Fibroblast of lung (primary cell): Measurements from ENCODE around the gene ZNF823. TPM values are rescaled to one million over a fixed set of nuclear protein-coding genes. Genes with fewer than 3 reads are reported as not detected.

Source experiments
- DNase-seq, 2 donors: peaks; one replicate each; pipeline versions ENCODE4 v3.0.0 to v3.0.0-alpha.2; 2010; ENCODE audit warnings: low read depth in 2 of 2
- H2AFZ ChIP-seq: 2 replicates; pipeline ENCODE4 v1.5.1; 2012; ENCODE audit warnings: low read length, control low read depth, inconsistent platforms
- H3K27ac ChIP-seq: 2 replicates; pipeline ENCODE4 v1.5.1; 2011; ENCODE audit warnings: low read length, control low read depth; ENCODE audit not compliant: insufficient read depth
- H3K27me3 ChIP-seq: 2 replicates; pipeline ENCODE4 v1.5.1; 2011; ENCODE audit warnings: mild to moderate bottlenecking, low read length; ENCODE audit not compliant: control insufficient read depth, insufficient read depth
- H3K36me3 ChIP-seq: 2 replicates; pipeline ENCODE4 v1.5.1; 2011; ENCODE audit warnings: low read length; ENCODE audit not compliant: control insufficient read depth, insufficient read depth
- H3K4me1 ChIP-seq: 2 replicates; pipeline ENCODE4 v1.5.1; 2011; ENCODE audit warnings: low read length; ENCODE audit not compliant: control insufficient read depth, insufficient read depth; ENCODE audit errors: extremely low read depth
- H3K4me2 ChIP-seq: 2 replicates; pipeline ENCODE4 v1.5.1; 2011; ENCODE audit warnings: low read length, control low read depth; ENCODE audit not compliant: insufficient read depth; ENCODE audit errors: extremely low read depth
- H3K4me3 ChIP-seq, 4 experiments: fragments of 200-600 bp in 1 of 4; sonication (generic) in 1 of 4; replicated peaks in 1 of 4; 2 replicates each; pipeline ENCODE4 v1.5.1; 2011 to 2016; ENCODE audit warnings: low read length in 4 of 4, low read depth in 3 of 4, mild to moderate bottlenecking in 3 of 4, control low read depth in 2 of 4, inconsistent platforms in 1 of 4, mixed read lengths in 1 of 4; ENCODE audit not compliant: insufficient read depth in 1 of 4; ENCODE audit errors: control extremely low read depth in 1 of 4
- H3K79me2 ChIP-seq: 2 replicates; pipeline ENCODE4 v1.5.1; 2012; ENCODE audit warnings: mild to moderate bottlenecking, low read length, inconsistent platforms; ENCODE audit not compliant: control insufficient read depth, insufficient read depth
- H3K9ac ChIP-seq: 2 replicates; pipeline ENCODE4 v1.5.1; 2011; ENCODE audit warnings: mild to moderate bottlenecking, low read length, control low read depth; ENCODE audit not compliant: insufficient read depth
- H3K9me3 ChIP-seq: 2 replicates; pipeline ENCODE4 v1.5.1; 2012; ENCODE audit warnings: low read depth, low read length; ENCODE audit not compliant: control insufficient read depth, insufficient read depth
- H4K20me1 ChIP-seq: 2 replicates; pipeline ENCODE4 v1.5.1; 2011; ENCODE audit warnings: low read length; ENCODE audit not compliant: control insufficient read depth, insufficient read depth; ENCODE audit errors: extremely low read depth
- CTCF ChIP-seq, 2 donors: IDR thresholded peaks in 1 of 2; conservative IDR thresholded peaks in 1 of 2; 1 replicate in 1 of 2; 2 replicates in 1 of 2; pipeline ENCODE4 v1.5.1; 2011 to 2012; ENCODE audit warnings: low read length in 2 of 2, control low read depth in 1 of 2, inconsistent platforms in 1 of 2, low read depth in 1 of 2, mild to moderate bottlenecking in 1 of 2
- EZH2 ChIP-seq: IDR thresholded peaks from 2 replicates; pipeline ENCODE4 v1.5.1; 2012; ENCODE audit warnings: low read length, control low read depth, mild to moderate bottlenecking; ENCODE audit errors: missing control alignments
- polyA plus RNA-seq, 2 donors: library from polyadenylated mRNA; depleted of rRNA in 1 of 2; stranded (reverse) in 1 of 2; unstranded in 1 of 2; fragments of >200 nt; gene quantifications; 2 replicates each; pipeline ENCODE4 v1.2.1, GENCODE V29; 2011 to 2012; ENCODE audit warnings: missing spikeins in 1 of 2
- total RNA-seq: library from RNA; depleted of rRNA; stranded (reverse); fragments of >200 nt; gene quantifications from 2 replicates; pipeline ENCODE4 v1.2.1, GENCODE V29; 2014

ZNF823 gene
- total and polyA plus RNA-seq, 2 donors (not counting 1 experiment from before 2014, with no cell fraction given) = 3.4 to 5.3 TPM

DNA sequence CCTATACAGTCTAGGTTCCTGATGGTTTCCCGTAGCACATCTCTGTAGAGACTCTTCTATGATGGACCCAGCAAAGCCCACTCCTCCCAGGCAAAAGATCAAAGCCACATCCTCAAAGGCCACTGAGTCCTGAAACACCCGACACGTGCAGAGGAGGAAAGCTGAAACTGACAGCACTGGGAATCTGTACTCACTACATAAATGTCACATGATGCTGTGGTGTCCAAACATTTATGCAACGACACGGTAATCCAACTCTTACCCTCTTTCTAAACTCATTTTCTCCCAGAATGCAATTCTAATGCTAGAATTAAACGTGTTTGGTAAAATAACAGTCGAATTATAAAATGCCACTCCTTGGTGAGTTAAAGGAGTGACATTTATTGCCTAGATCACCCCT is 21.1 kb upstream of the ZNF823 start:
- Histone ChIP-seq H3K4me2 (no peak overlapping the region), H4K20me1 (no peaks in the 10 kb centered on the region), H3K79me2 (no peaks in the 10 kb centered on the region), H3K36me3 (no peaks in the 10 kb centered on the region), H3K9me3 (no peaks in the 10 kb centered on the region), H3K27me3 (no peaks in the 10 kb centered on the region), H3K4me1 (no peaks in the 10 kb centered on the region), H3K4me3 (no peak overlapping the region), H2AFZ (no peak overlapping the region), H3K9ac (no peak overlapping the region), H3K27ac (no peak overlapping the region)
- DNase-seq = no peak
- TF ChIP-seq EZH2 = no peak

GRCh38 chr19:11756965-11757364 is 18.2 kb upstream of the ZNF823 start:
- Histone ChIP-seq H3K27me3 (no peaks in the 10 kb centered on the region), H3K36me3 (no peaks in the 10 kb centered on the region), H3K27ac (no peak overlapping the region), H4K20me1 (no peaks in the 10 kb centered on the region), H2AFZ (no peak overlapping the region), H3K4me1 (no peaks in the 10 kb centered on the region), H3K4me3 (no peak overlapping the region), H3K4me2 (no peak overlapping the region), H3K9ac (no peak overlapping the region), H3K79me2 (no peaks in the 10 kb centered on the region), H3K9me3 (no peaks in the 10 kb centered on the region)
- TF ChIP-seq EZH2 (no peak), CTCF (conservative IDR thresholded peaks at IDR 0.05 in 1 of 2, IDR thresholded peaks at IDR 0.05 in 1 of 2; ENCODE audit: low read depth in 1 of 2, low read length in 2 of 2) (no peak)
- no peak for DNase-seq

GRCh38 chr19:11754663-11755062 is 15.9 kb upstream of the ZNF823 start:
- no peak for DNase-seq
- no peak for TF ChIP-seq EZH2
- H3K27me3 ChIP-seq = no peaks in the 10 kb centered on the region
- no peaks in the 10 kb centered on the region for H3K9me3 ChIP-seq
- H3K79me2 ChIP-seq = no peaks in the 10 kb centered on the region
- no peak overlapping the region for H2AFZ ChIP-seq
- no peak overlapping the region for H3K4me3 ChIP-seq
- no peak overlapping the region for H3K4me2 ChIP-seq
- H3K4me1 ChIP-seq = no peaks in the 10 kb centered on the region
- H3K9ac ChIP-seq = no peak overlapping the region
- H3K27ac ChIP-seq = no peak overlapping the region
- no peaks in the 10 kb centered on the region for H4K20me1 ChIP-seq
- no peaks in the 10 kb centered on the region for H3K36me3 ChIP-seq

DNA sequence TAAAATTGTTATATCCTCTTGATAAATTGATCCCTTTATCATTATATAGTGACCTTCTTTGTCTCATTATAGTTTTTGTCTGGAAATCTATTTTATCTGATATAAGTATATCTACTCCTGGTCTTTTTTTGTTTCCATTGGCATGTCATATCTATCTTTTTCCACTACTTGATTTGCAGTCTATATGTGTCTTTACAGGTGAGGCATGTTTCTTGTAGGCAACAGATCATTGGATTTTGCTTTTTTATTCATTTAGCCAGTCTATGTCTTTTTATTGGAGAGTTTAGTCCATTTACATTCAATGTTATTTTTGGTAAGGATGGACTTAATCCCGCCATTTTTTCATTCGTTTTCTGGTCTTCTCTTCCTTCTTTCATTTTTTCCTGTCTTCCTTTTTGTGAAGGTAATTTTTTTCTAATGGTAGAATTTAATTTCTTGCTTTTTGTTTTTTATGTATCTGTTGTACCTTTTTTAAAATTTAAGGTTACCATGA is 13.5 kb upstream of the ZNF823 start:
- Histone ChIP-seq H3K79me2 (no peaks in the 10 kb centered on the region), H3K27me3 (no peaks in the 10 kb centered on the region), H3K27ac (no peak overlapping the region), H3K9ac (no peak overlapping the region), H3K9me3 (no peaks in the 10 kb centered on the region), H3K36me3 (no peaks in the 10 kb centered on the region), H4K20me1 (no peaks in the 10 kb centered on the region), H2AFZ (no peak overlapping the region), H3K4me3 (no peak overlapping the region), H3K4me1 (no peaks in the 10 kb centered on the region), H3K4me2 (no peak overlapping the region)
- TF ChIP-seq CTCF (conservative IDR thresholded peaks at IDR 0.05 in 1 of 2, IDR thresholded peaks at IDR 0.05 in 1 of 2; ENCODE audit: low read depth in 1 of 2, low read length in 2 of 2) (no peak), EZH2 (no peak)
- no peak for DNase-seq
